Progenitor cell of endocrine pancreas (in vitro differentiated cells): ENCODE data around the gene MARCHF7. TPM values are rescaled to one million over a fixed set of nuclear protein-coding genes. Genes with fewer than 3 reads are reported as not detected.

Source experiments
- DNase-seq: peaks from one replicate; pipeline ENCODE4 v3.0.0; 2021; ENCODE audit warnings: low spot score; ENCODE audit not compliant: unreplicated experiment
- H3K27ac Mint-ChIP-seq: 2 replicates; pipeline ENCODE4 v1.8.0; 2021; ENCODE audit warnings: mild to moderate bottlenecking, moderate library complexity, mixed read lengths
- H3K27me3 Mint-ChIP-seq: 2 replicates; pipeline ENCODE4 v1.8.0; 2021; ENCODE audit warnings: mixed read lengths
- H3K36me3 Mint-ChIP-seq: 2 replicates; pipeline ENCODE4 v1.8.0; 2022; ENCODE audit warnings: mixed read lengths; ENCODE audit not compliant: insufficient read depth
- H3K4me1 Mint-ChIP-seq: 2 replicates; pipeline ENCODE4 v1.8.0; 2021; ENCODE audit warnings: low read depth, mixed read lengths
- H3K4me3 Mint-ChIP-seq: 2 replicates; pipeline ENCODE4 v1.8.0; 2021; ENCODE audit warnings: low read depth, mild to moderate bottlenecking, moderate library complexity, mixed read lengths
- H3K9me3 Mint-ChIP-seq: 2 replicates; pipeline ENCODE4 v1.8.0; 2021; ENCODE audit warnings: low read depth, mixed read lengths
- CTCF ChIP-seq: fragments of 200-600 bp; sonication (generic); IDR thresholded peaks from one replicate; pipeline ENCODE4 v1.5.0; 2021; ENCODE audit warnings: antibody characterized with exemption, mild to moderate bottlenecking; ENCODE audit not compliant: unreplicated experiment
- total RNA-seq: library from RNA; stranded (reverse); gene quantifications from 2 replicates; pipeline ENCODE4 v1.2.1, GENCODE V29; 2021

MARCHF7 gene
- total RNA-seq, 1 donor from 2014 or later: 113 TPM

- peaks cover 15% of the 10 kb centered on the region for H3K4me1 Mint-ChIP-seq
- peaks cover 37% of the 10 kb centered on the region for H3K36me3 Mint-ChIP-seq
- no peak overlapping the region for H3K4me3 Mint-ChIP-seq
- H3K27ac Mint-ChIP-seq: peak overlapping the region; percentile 85
- no peak for TF ChIP-seq CTCF
- DNase-seq: no peak
- no peaks in the 10 kb centered on the region for H3K27me3 Mint-ChIP-seq
- no peaks in the 10 kb centered on the region for H3K9me3 Mint-ChIP-seq
These were observed 49.8 kb downstream of the MARCHF7 start for GRCh38 chr2:159762075-159762474.

Other genes with a start within 250 kb of the MARCHF7 start
- gene BAZ2B, start 96.0 kb upstream of the MARCHF7 start, total RNA-seq: 150 and 155 TPM in 2 replicates
- 3.6 and 3.9 TPM in 2 replicates for gene CD302, start 85.7 kb downstream of the MARCHF7 start, total RNA-seq
- 1.2 and 1.6 TPM in 2 replicates for gene LY75, start 192.2 kb downstream of the MARCHF7 start, total RNA-seq